ENCODE results near the gene FCRLB. TPM values are rescaled to one million over a fixed set of nuclear protein-coding genes. Genes with fewer than 3 reads are reported as not detected.

Gene FCRLB
- total RNA-seq, 4 donors from 2014 or later: 0.15 to 0.81 (median 0.23) TPM; not detected in 1

DNA sequence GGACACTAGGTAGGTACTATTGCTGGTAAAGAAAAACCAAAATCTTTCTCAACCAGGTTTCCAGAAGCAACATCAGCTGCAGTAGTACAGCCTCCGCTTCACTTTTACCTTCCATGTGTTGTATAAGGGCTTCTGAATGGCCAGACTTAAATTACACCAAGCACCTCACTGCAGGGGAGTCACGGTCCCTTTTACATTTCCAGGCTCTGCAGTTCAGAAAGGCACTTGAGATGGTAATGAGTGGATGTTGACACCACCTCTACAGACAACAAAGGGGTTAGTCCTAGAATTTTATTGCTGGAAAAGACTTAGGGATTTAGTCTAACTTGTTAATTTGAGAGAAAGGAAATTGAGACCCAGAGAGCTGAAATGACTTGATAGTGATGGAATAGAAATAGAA, 16.3 kb downstream of the FCRLB start:
- H3K4me3 ChIP-seq: no peak overlapping the region
- no peaks in the 10 kb centered on the region for H3K36me3 ChIP-seq
- peaks cover 0 to 7% (median 0%) of the 10 kb centered on the region in 3 donors for H3K4me1 ChIP-seq
- peaks cover 27% of the 10 kb centered on the region for H3K27me3 ChIP-seq
- H3K9me3 ChIP-seq: no peaks in the 10 kb centered on the region
- WGBS, 2 donors (ENCODE audit: low coverage in 1 of 2): 20 to 43% methylated on average over 1 to 2 of the region's 2 CpGs
- TF ChIP-seq EP300 (IDR thresholded peaks at IDR 0.05) (no peak), POLR2AphosphoS5 (IDR thresholded peaks at IDR 0.05) (no peak), POLR2A (IDR thresholded peaks at IDR 0.05) (no peak)
- TF ChIP-seq, protein P1, sequence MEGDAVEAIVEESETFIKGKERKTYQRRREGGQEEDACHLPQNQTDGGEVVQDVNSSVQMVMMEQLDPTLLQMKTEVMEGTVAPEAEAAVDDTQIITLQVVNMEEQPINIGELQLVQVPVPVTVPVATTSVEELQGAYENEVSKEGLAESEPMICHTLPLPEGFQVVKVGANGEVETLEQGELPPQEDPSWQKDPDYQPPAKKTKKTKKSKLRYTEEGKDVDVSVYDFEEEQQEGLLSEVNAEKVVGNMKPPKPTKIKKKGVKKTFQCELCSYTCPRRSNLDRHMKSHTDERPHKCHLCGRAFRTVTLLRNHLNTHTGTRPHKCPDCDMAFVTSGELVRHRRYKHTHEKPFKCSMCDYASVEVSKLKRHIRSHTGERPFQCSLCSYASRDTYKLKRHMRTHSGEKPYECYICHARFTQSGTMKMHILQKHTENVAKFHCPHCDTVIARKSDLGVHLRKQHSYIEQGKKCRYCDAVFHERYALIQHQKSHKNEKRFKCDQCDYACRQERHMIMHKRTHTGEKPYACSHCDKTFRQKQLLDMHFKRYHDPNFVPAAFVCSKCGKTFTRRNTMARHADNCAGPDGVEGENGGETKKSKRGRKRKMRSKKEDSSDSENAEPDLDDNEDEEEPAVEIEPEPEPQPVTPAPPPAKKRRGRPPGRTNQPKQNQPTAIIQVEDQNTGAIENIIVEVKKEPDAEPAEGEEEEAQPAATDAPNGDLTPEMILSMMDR (IDR thresholded peaks at IDR 0.05): no peak
- ATAC-seq: no peak
- H3K27ac ChIP-seq: no peak overlapping the region

DNA sequence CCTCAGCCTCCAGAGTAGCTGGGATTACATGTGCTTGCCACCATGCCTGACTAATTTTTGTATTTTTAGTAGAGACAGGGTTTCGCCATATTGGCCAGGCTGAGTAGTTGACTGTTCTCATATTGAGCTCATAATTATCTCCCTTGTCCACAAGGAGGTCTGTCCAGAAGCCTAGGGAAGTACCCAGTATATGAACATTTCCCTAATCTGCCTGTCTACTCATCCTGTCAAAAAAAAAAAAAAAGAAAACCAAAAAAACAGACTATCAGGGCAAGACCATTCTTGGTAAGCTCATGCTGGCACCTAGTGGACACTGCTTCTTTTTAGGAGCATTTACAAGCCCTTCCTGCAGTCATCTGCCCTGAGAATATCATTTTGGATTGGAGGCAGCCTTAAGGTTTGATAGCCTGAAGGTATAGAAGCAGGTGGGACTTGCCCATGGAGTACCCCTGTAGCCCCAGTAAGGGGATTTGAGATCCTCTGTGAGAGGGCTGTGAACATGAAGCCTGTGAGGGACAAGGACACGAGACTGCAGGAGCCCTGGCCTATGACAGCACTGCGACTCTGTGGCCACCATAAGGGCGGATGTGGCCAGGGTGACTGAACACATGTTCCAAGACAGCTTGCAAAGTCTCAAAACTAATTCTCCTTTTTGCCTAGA, 17.4 kb downstream of the FCRLB start:
- ATAC-seq: peak; percentile 45
- no peak overlapping the region for H3K4me3 ChIP-seq
- no peaks in the 10 kb centered on the region for H3K36me3 ChIP-seq
- WGBS, 2 donors (ENCODE audit: low coverage in 1 of 2): 75 to 83% methylated on average over 2 to 4 of the region's 4 CpGs
- H3K4me1 ChIP-seq: peaks cover 0 to 7% (median 0%) of the 10 kb centered on the region in 3 donors
- peak overlapping the region in 1 of 4 donors; percentile 19 for H3K27ac ChIP-seq
- TF ChIP-seq, protein P1 (IDR thresholded peaks at IDR 0.05): peak in 1 of 4 experiments; percentile 27
- TF ChIP-seq POLR2AphosphoS5 (IDR thresholded peaks at IDR 0.05) (no peak), POLR2A (IDR thresholded peaks at IDR 0.05) (no peak), EP300 (IDR thresholded peaks at IDR 0.05) (no peak)
- peaks cover 27% of the 10 kb centered on the region for H3K27me3 ChIP-seq
- no peaks in the 10 kb centered on the region for H3K9me3 ChIP-seq

DNA sequence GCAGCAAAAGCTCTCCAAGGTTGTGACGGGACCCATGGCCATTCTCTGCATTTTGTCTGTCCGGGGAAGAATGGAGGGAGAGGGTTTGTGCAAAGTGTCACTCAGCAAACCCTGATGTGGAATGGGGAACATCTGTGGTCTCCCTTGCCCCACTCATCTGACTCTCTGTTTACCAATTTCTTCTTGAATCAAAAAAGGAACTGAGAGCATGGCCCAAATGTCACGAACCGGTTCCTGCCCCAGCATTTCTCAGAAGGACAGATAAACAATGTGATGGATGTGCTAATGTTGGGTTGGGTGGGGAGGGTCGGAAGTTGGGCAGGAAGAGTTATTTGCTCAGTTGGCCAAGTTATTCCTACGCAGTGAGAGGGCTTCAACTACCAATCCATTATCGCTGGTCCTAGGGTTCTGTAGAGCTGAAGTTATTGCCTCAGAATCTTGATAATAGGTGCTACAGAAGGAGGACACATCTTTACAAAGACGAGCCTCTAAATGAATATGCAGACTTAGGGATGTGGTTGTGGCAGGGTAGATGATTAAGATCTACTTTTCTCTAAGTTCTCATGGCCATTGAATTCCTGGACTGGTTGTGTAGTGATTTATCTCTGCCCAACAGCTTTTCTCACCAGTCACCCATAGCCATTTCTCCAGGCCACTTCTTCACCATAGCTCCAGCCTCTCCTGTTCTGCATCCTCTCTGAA, 18.7 kb downstream of the FCRLB start:
- TF ChIP-seq EP300 (IDR thresholded peaks at IDR 0.05) (no peak), POLR2A (IDR thresholded peaks at IDR 0.05) (no peak), POLR2AphosphoS5 (IDR thresholded peaks at IDR 0.05) (no peak)
- TF ChIP-seq, protein P1 (IDR thresholded peaks at IDR 0.05): no peak
- WGBS, 2 donors (ENCODE audit: low coverage in 1 of 2): 49 to 71% methylated on average over 5 to 8 of the region's 8 CpGs
- Histone ChIP-seq H3K27me3 (peaks cover 27% of the 10 kb centered on the region), H3K9me3 (no peaks in the 10 kb centered on the region), H3K4me3 (no peak overlapping the region), H3K4me1 (peaks cover 0 to 7% (median 0%) of the 10 kb centered on the region in 3 donors), H3K27ac (no peak overlapping the region), H3K36me3 (no peaks in the 10 kb centered on the region)
- ATAC-seq: peak; percentile 35

DNA sequence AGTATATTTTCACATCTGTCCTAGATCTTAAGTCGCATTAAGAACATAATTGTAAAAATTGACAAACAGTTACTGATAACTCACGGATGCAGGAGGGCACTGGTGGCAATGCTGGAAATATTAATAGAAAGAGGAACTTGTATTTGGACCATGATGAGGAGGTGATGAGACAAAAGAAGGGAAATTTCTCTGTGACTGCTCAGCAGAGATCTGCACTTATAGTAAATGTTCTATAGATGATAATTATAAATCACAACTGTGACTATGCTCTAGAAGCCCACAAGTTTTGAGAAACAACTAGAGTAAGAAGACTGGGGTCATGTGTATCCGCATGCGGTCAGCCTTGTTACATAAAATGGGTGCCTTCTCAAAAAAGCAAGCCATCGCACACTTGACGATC, 19.6 kb downstream of the FCRLB start:
- Histone ChIP-seq H3K4me3 (no peak overlapping the region), H3K9me3 (no peaks in the 10 kb centered on the region), H3K4me1 (peaks cover 0 to 7% (median 0%) of the 10 kb centered on the region in 3 donors), H3K36me3 (no peaks in the 10 kb centered on the region), H3K27me3 (peaks cover 33% of the 10 kb centered on the region), H3K27ac (no peak overlapping the region)
- no peak for ATAC-seq
- 74 to 79% methylated on average over 3 to 6 of the region's 6 CpGs for WGBS, 2 donors (ENCODE audit: low coverage in 1 of 2)
- TF ChIP-seq, protein P1 (IDR thresholded peaks at IDR 0.05): no peak
- no peak for TF ChIP-seq POLR2A (IDR thresholded peaks at IDR 0.05)

DNA sequence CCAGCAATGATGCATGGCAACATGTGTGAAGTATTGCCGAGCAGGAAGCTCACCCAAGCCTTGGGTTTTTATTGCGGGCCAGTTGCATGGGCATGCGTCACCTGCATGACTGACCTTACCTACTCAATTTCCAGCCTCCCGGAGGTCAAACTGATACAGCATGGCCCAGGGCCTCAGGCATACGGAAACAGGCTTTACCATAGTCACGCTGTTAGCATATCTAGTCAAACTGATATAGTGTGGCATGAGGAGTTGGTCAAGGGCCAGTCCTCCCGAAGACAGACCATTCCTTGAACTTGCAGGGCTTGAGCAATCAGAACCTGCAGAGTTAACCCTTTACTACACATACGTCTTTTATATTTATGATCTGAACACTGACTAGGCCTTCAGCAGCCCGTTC, 21.9 kb downstream of the FCRLB start:
- H3K9me3 ChIP-seq: no peaks in the 10 kb centered on the region
- TF ChIP-seq EP300 (IDR thresholded peaks at IDR 0.05) (no peak), POLR2AphosphoS5 (IDR thresholded peaks at IDR 0.05) (no peak), POLR2A (IDR thresholded peaks at IDR 0.05) (no peak)
- TF ChIP-seq, protein P1 (IDR thresholded peaks at IDR 0.05): no peak
- 68 to 71% methylated on average over 5 to 8 of the region's 9 CpGs for whole genome bisulfite sequencing, 2 donors (ENCODE audit: low coverage in 1 of 2)
- peaks cover 0 to 7% (median 0%) of the 10 kb centered on the region in 3 donors for H3K4me1 ChIP-seq
- no peak overlapping the region for H3K27ac ChIP-seq
- no peaks in the 10 kb centered on the region for H3K36me3 ChIP-seq
- H3K4me3 ChIP-seq: no peak overlapping the region
- no peak for ATAC-seq
- peaks cover 29% of the 10 kb centered on the region for H3K27me3 ChIP-seq
